Measurements from ENCODE around the gene TPT1.

The TPT1 gene

GRCh38 chr13:45370922-45371406, 30.0 kb upstream of the TPT1 start:
- in situ Hi-C loops (cut with HindIII; ENCODE audit: low sequenced_read_pairs) = no loop called here
- no peak overlapping the region for H3K4me3 ChIP-seq (ENCODE audit: low read depth, low read length)
- TF ChIP-seq CTCF (IDR thresholded peaks at IDR 0.05; ENCODE audit: low read depth, low read length, missing control alignments) = peak; percentile 97
- peak; percentile 95 for DNase-seq (ENCODE audit: low read depth)

GRCh38 chr13:45369116-45369515, 28.1 kb upstream of the TPT1 start:
- no peak for TF ChIP-seq CTCF (IDR thresholded peaks at IDR 0.05; ENCODE audit: low read depth, low read length, missing control alignments)
- in situ Hi-C loops (cut with HindIII; ENCODE audit: low sequenced_read_pairs) = no loop called here
- H3K4me3 ChIP-seq (ENCODE audit: low read depth, low read length) = no peak overlapping the region
- DNase-seq (ENCODE audit: low read depth) = no peak

- DNase-seq (ENCODE audit: low read depth) = no peak
- in situ Hi-C loops (cut with HindIII; ENCODE audit: low sequenced_read_pairs) = no loop called here
- no peak overlapping the region for H3K4me3 ChIP-seq (ENCODE audit: low read depth, low read length)
- no peak for TF ChIP-seq CTCF (IDR thresholded peaks at IDR 0.05; ENCODE audit: low read depth, low read length, missing control alignments)
These were observed 27.6 kb upstream of the TPT1 start for GRCh38 chr13:45368571-45368970.

- in situ Hi-C loops (cut with HindIII; ENCODE audit: low sequenced_read_pairs) = no loop called here
- H3K4me3 ChIP-seq (ENCODE audit: low read depth, low read length) = no peak overlapping the region
- no peak for TF ChIP-seq CTCF (IDR thresholded peaks at IDR 0.05; ENCODE audit: low read depth, low read length, missing control alignments)
- DNase-seq (ENCODE audit: low read depth) = no peak
These were observed 27.0 kb upstream of the TPT1 start for GRCh38 chr13:45368005-45368404.

- in situ Hi-C loops (cut with HindIII; ENCODE audit: low sequenced_read_pairs) = no loop called here
- DNase-seq (ENCODE audit: low read depth) = peak; percentile 56
- no peak for TF ChIP-seq CTCF (IDR thresholded peaks at IDR 0.05; ENCODE audit: low read depth, low read length, missing control alignments)
- no peak overlapping the region for H3K4me3 ChIP-seq (ENCODE audit: low read depth, low read length)
These were observed 26.4 kb upstream of the TPT1 start for GRCh38 chr13:45367358-45367757.

- no peak for TF ChIP-seq CTCF (IDR thresholded peaks at IDR 0.05; ENCODE audit: low read depth, low read length, missing control alignments)
- no peak for DNase-seq (ENCODE audit: low read depth)
- in situ Hi-C loops (cut with HindIII; ENCODE audit: low sequenced_read_pairs) = no loop called here
- no peak overlapping the region for H3K4me3 ChIP-seq (ENCODE audit: low read depth, low read length)
These were observed 24.5 kb upstream of the TPT1 start for GRCh38 chr13:45365558-45365885.
